CD4-positive, CD25-positive, alpha-beta regulatory T cell (primary cell): ENCODE results near the gene SYK. TPM values are rescaled to one million over a fixed set of nuclear protein-coding genes. Genes with fewer than 3 reads are reported as not detected.
"Not testable (repeated sequence)": the region's sequence is repeated elsewhere in the genome, so short reads cannot be mapped to it uniquely, and the experiment has no call there.

Experiments used
- ATAC-seq, 2 donors: fragments of 150-1000 bp; cut with Tn5 transposase; one replicate each; pipeline ENCODE4 v1.10.0; 2021; ENCODE audit warnings: low read depth in 2 of 2, moderate number of reproducible peaks in 2 of 2, moderate library complexity in 1 of 2
- DNase-seq, 3 donors: peaks; one replicate each; pipeline versions ENCODE4 v3.0.0 to v3.0.0-alpha.2; 2012 to 2022; ENCODE audit warnings: mixed read lengths in 1 of 3
- H3K27ac ChIP-seq: one replicate; pipeline ENCODE4 v1.7.0; 2013; ENCODE audit warnings: mild to moderate bottlenecking, low read length; ENCODE audit not compliant: insufficient read depth, poor library complexity, severe bottlenecking
- H3K27me3 ChIP-seq: one replicate; pipeline ENCODE4 v1.7.0; 2013; ENCODE audit warnings: low read length; ENCODE audit not compliant: control insufficient read depth, insufficient read depth
- H3K36me3 ChIP-seq: one replicate; pipeline ENCODE4 v1.7.0; 2013; ENCODE audit warnings: mild to moderate bottlenecking, low read length, moderate library complexity; ENCODE audit not compliant: control insufficient read depth, insufficient read depth
- H3K4me1 ChIP-seq: 2 replicates; pipeline ENCODE4 v1.7.0; 2013; ENCODE audit warnings: mild to moderate bottlenecking, low read length; ENCODE audit not compliant: insufficient read depth, control insufficient read depth, poor library complexity, severe bottlenecking
- H3K4me3 ChIP-seq: one replicate; pipeline ENCODE4 v1.7.0; 2013; ENCODE audit warnings: low read depth, mild to moderate bottlenecking, low read length, moderate library complexity
- H3K9me3 ChIP-seq, 2 experiments: 1 replicate in 1 of 2; 2 replicates in 1 of 2; pipeline ENCODE4 v1.7.0; 2013; ENCODE audit warnings: low read length in 2 of 2, mild to moderate bottlenecking in 1 of 2, moderate library complexity in 1 of 2; ENCODE audit not compliant: control insufficient read depth in 2 of 2
- H3K27ac Mint-ChIP-seq, 3 donors: one replicate each; pipeline ENCODE4 v1.8.0; 2020 to 2022; ENCODE audit warnings: mild to moderate bottlenecking in 3 of 3, mixed read lengths in 3 of 3, moderate library complexity in 2 of 3
- H3K27me3 Mint-ChIP-seq: one replicate; pipeline ENCODE4 v1.8.0; 2022; ENCODE audit warnings: mild to moderate bottlenecking, mixed read lengths
- H3K36me3 Mint-ChIP-seq: one replicate; pipeline ENCODE4 v1.8.0; 2020; ENCODE audit warnings: mixed read lengths
- H3K4me1 Mint-ChIP-seq, 4 donors: one replicate each; pipeline ENCODE4 v1.8.0; 2020 to 2022; ENCODE audit warnings: mixed read lengths in 4 of 4, mild to moderate bottlenecking in 1 of 4
- H3K4me3 Mint-ChIP-seq, 4 donors: one replicate each; pipeline ENCODE4 v1.8.0; 2020 to 2022; ENCODE audit warnings: mild to moderate bottlenecking in 4 of 4, mixed read lengths in 4 of 4, moderate library complexity in 3 of 4
- H3K9me3 Mint-ChIP-seq, 7 donors: one replicate each; pipeline ENCODE4 v1.8.0; 2020 to 2022; ENCODE audit warnings: mixed read lengths in 7 of 7, mild to moderate bottlenecking in 3 of 7, moderate library complexity in 2 of 7
- polyA plus RNA-seq, 4 donors: library from polyadenylated mRNA; unstranded; fragments of 300-500 nt; fragmentation: Illumina TruSeq; gene quantifications; one replicate each; pipeline ENCODE4 v1.2.3, GENCODE V29; 2021
- total RNA-seq: library from RNA; stranded (reverse); gene quantifications from one replicate; pipeline ENCODE4 v1.2.3, GENCODE V29; 2022

The SYK gene
- total and polyA plus RNA-seq, 5 donors from 2014 or later: 0.13 to 0.81 (median 0.48) TPM; not detected in 1

- Mint-ChIP-seq H3K27me3 (no peaks in the 10 kb centered on the region), H3K4me3 (no peak overlapping the region), H3K9me3 (peaks cover 0 to 3% (median 0%) of the 10 kb centered on the region in 7 donors), H3K27ac (no peak overlapping the region), H3K36me3 (no peaks in the 10 kb centered on the region), H3K4me1 (no peaks in the 10 kb centered on the region)
- no peak overlapping the region for H3K4me3 ChIP-seq
- ATAC-seq (no peak), DNase-seq (no peak)
- H3K9me3 ChIP-seq: no peaks in the 10 kb centered on the region
- H3K27me3 ChIP-seq: peaks cover 7% of the 10 kb centered on the region
- H3K27ac ChIP-seq: no peak overlapping the region
- H3K4me1 ChIP-seq: no peaks in the 10 kb centered on the region
- H3K36me3 ChIP-seq: no peaks in the 10 kb centered on the region
Measured at GRCh38 chr9:90787771-90788460, 13.7 kb upstream of the SYK start.

- H3K9me3 Mint-ChIP-seq, H3K4me3 Mint-ChIP-seq, DNase-seq, H3K36me3 ChIP-seq, H3K27me3 Mint-ChIP-seq, H3K27ac ChIP-seq, H3K36me3 Mint-ChIP-seq, H3K9me3 ChIP-seq, H3K4me1 Mint-ChIP-seq, H3K27me3 ChIP-seq, H3K4me1 ChIP-seq, H3K27ac Mint-ChIP-seq, ATAC-seq, H3K4me3 ChIP-seq: not testable (repeated sequence)
Measured at GRCh38 chr9:90788527-90788926, 13.1 kb upstream of the SYK start.

- no peak overlapping the region for H3K4me3 ChIP-seq
- Mint-ChIP-seq H3K27me3 (peaks cover 4% of the 10 kb centered on the region), H3K36me3 (no peaks in the 10 kb centered on the region), H3K4me1 (no peaks in the 10 kb centered on the region), H3K9me3 (peaks cover 0 to 5% (median 1%) of the 10 kb centered on the region in 7 donors), H3K4me3 (no peak overlapping the region), H3K27ac (peak overlapping the region in 1 of 3 donors; percentile 17)
- no peak for DNase-seq
- no peak overlapping the region for H3K27ac ChIP-seq
- peaks cover 7% of the 10 kb centered on the region for H3K27me3 ChIP-seq
- H3K9me3 ChIP-seq: no peaks in the 10 kb centered on the region
- H3K36me3 ChIP-seq: no peaks in the 10 kb centered on the region
- ATAC-seq: no peak
- no peaks in the 10 kb centered on the region for H3K4me1 ChIP-seq
Measured at GRCh38 chr9:90789408-90789807, 12.2 kb upstream of the SYK start.

GRCh38 chr9:90789862-90790261, 11.8 kb upstream of the SYK start:
- DNase-seq (no peak), ATAC-seq (no peak)
- Histone ChIP-seq H3K27ac (no peak overlapping the region), H3K4me3 (no peak overlapping the region), H3K36me3 (no peaks in the 10 kb centered on the region), H3K9me3 (no peaks in the 10 kb centered on the region), H3K27me3 (peaks cover 7% of the 10 kb centered on the region), H3K4me1 (no peaks in the 10 kb centered on the region)
- Mint-ChIP-seq H3K27me3 (peaks cover 4% of the 10 kb centered on the region), H3K4me1 (no peaks in the 10 kb centered on the region), H3K27ac (no peak overlapping the region), H3K4me3 (no peak overlapping the region), H3K9me3 (peaks cover 0 to 5% (median 1%) of the 10 kb centered on the region in 7 donors), H3K36me3 (no peaks in the 10 kb centered on the region)

- DNase-seq, H3K36me3 Mint-ChIP-seq, ATAC-seq, H3K27me3 ChIP-seq, H3K27ac Mint-ChIP-seq, H3K4me1 Mint-ChIP-seq, H3K4me1 ChIP-seq, H3K36me3 ChIP-seq, H3K4me3 Mint-ChIP-seq, H3K9me3 Mint-ChIP-seq, H3K27ac ChIP-seq, H3K4me3 ChIP-seq, H3K9me3 ChIP-seq: not testable (repeated sequence)
- H3K27me3 Mint-ChIP-seq: peaks cover 16% of the 10 kb centered on the region
Measured at GRCh38 chr9:90793024-90793423, 8.6 kb upstream of the SYK start.

GRCh38 chr9:90793729-90794128, 7.9 kb upstream of the SYK start:
- H3K27ac ChIP-seq: no peak overlapping the region
- DNase-seq (no peak), ATAC-seq (no peak)
- Mint-ChIP-seq H3K27me3 (peaks cover 17% of the 10 kb centered on the region), H3K36me3 (no peaks in the 10 kb centered on the region), H3K4me1 (no peaks in the 10 kb centered on the region), H3K4me3 (no peak overlapping the region), H3K27ac (no peak overlapping the region), H3K9me3 (peaks cover 0 to 5% (median 1%) of the 10 kb centered on the region in 7 donors)
- H3K27me3 ChIP-seq: peaks cover 5% of the 10 kb centered on the region
- H3K4me1 ChIP-seq: no peaks in the 10 kb centered on the region
- no peaks in the 10 kb centered on the region for H3K9me3 ChIP-seq
- H3K36me3 ChIP-seq: no peaks in the 10 kb centered on the region
- no peak overlapping the region for H3K4me3 ChIP-seq

- Histone ChIP-seq H3K4me3 (no peak overlapping the region), H3K4me1 (no peaks in the 10 kb centered on the region), H3K27ac (no peak overlapping the region), H3K9me3 (no peaks in the 10 kb centered on the region), H3K27me3 (peaks cover 3% of the 10 kb centered on the region), H3K36me3 (no peaks in the 10 kb centered on the region)
- H3K9me3 Mint-ChIP-seq: peaks cover 0 to 5% (median 2%) of the 10 kb centered on the region in 7 donors
- DNase-seq (no peak), ATAC-seq (no peak)
- H3K36me3 Mint-ChIP-seq: no peaks in the 10 kb centered on the region
- no peak overlapping the region for H3K4me3 Mint-ChIP-seq
- no peak overlapping the region for H3K27ac Mint-ChIP-seq
- no peaks in the 10 kb centered on the region for H3K4me1 Mint-ChIP-seq
- H3K27me3 Mint-ChIP-seq: peaks cover 30% of the 10 kb centered on the region
Measured at GRCh38 chr9:90795084-90795483, 6.5 kb upstream of the SYK start.

- Histone ChIP-seq H3K9me3 (no peaks in the 10 kb centered on the region), H3K4me1 (no peaks in the 10 kb centered on the region), H3K4me3 (no peak overlapping the region), H3K27me3 (peaks cover 2% of the 10 kb centered on the region), H3K36me3 (no peaks in the 10 kb centered on the region), H3K27ac (no peak overlapping the region)
- no peaks in the 10 kb centered on the region for H3K4me1 Mint-ChIP-seq
- H3K27ac Mint-ChIP-seq: no peak overlapping the region
- ATAC-seq (no peak), DNase-seq (no peak)
- H3K27me3 Mint-ChIP-seq: peaks cover 37% of the 10 kb centered on the region
- H3K4me3 Mint-ChIP-seq: no peak overlapping the region
- peaks cover 0 to 5% (median 2%) of the 10 kb centered on the region in 7 donors for H3K9me3 Mint-ChIP-seq
- H3K36me3 Mint-ChIP-seq: no peaks in the 10 kb centered on the region
Measured at GRCh38 chr9:90795871-90796317, 5.7 kb upstream of the SYK start.
